HG03439 (cell line): ENCODE data around the gene C4BPB.

Experiments
- ATAC-seq: cut with Tn5 transposase; IDR thresholded peaks from one replicate; pipeline ENCODE4 v1.9.1; 2021; ENCODE audit warnings: mild to moderate bottlenecking, moderate library complexity; ENCODE audit not compliant: unreplicated experiment

The C4BPB gene

DNA sequence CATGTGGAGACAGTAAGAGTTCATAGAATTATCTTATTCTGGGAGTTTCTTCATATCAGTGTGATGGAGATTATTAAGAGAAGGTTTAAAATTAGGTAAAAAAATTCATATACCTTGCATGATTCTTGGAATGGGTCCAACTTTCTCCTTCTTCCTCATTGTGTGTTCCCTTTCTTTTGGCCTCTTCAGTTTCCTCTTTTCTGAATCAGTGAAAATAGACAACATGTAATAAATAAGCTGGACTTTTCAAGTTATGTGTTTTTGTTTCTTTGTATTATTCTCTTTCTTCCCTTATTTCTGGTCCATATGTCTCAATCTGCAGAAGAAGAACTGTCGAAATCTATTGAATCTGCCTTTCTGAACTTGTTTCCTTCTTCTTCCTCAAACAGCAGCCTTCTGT, 45.9 kb downstream of the C4BPB start:
- no peak for ATAC-seq

DNA sequence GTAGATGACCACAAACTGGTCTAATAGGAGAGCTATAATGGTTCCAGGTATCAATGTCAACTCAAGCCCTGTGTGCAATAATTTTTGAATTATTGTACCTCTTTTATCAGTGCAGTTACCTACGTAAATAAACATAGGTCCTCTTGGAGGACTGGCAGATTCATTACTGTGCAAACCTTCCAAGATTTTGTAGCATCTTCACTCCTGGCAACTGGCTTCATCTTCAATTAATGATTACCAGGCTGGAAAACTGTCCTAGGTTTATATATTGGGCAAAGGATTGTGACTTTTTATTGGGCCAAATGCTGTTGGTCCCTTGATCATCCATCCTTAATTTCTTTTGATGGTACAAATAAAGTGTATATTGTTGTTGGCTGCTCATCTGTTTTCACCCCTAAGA, 51.0 kb downstream of the C4BPB start:
- ATAC-seq, result no peak

DNA sequence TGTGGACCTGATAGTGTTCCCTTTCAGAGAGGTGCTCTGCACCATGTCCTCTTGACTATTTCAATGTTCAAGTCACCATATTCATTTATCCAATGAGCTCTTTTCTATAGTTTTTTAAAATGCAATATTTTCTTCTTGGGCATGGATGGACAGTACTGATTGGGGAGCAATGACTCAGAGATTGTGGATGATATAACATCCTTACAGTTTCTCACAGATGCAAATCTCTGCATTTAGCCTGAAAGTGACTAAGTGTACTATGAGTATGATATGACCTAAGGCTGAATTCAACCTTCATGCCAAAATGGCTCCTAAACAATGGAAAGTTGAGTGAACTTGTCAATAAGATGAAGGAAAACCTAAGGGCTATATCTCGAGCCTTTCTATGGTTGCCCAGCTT, 51.9 kb downstream of the C4BPB start:
- ATAC-seq, result no peak

DNA sequence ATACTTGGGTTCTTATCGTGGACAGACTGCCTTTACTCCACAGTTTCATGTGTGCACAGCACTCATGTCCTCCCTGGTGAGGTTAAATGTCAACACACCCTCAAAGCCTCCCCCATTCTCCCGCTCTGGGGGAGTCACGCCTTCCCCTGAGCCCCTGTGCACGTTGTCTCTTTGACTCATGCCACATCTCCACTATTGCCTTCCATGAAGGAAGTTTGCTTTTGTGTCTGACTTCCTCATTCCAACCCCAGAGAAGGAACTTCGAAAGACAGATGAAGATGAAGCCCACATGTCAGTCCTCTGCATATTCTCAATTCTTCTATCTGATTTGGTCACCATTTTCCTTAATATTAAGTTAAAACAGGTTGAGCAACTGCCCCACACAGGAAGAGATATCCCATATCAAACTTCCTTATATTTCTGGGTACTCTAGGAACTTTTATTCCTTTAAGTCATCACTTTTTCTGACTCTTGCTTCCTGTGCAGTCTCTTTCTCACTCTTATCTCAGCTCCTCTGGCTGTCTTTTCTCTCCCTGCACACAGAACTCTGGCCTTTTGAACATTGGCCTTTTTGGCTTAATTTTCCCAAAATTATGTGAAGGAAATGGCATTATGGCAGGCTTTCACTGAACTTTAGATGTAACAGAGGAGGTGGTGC, 56.9 kb downstream of the C4BPB start:
- ATAC-seq, result no peak
